Heart right ventricle (tissue), 16 donors: ENCODE measurements around the gene CCR5. TPM values are rescaled to one million over a fixed set of nuclear protein-coding genes. Genes with fewer than 3 reads are reported as not detected.

Experiments
- ATAC-seq, 8 donors: fragments of 200-7000 bp; cut with Tn5 transposase; one replicate each; pipeline ENCODE4 v1.9.1; 2020; ENCODE audit warnings: mild to moderate bottlenecking in 8 of 8, moderate library complexity in 8 of 8, moderate number of reproducible peaks in 1 of 8
- DNase-seq, 2 donors: peaks; one replicate each; pipeline ENCODE4 v3.0.0-alpha.2; 2020
- H3K27ac ChIP-seq, 10 donors: fragments of 200-600 bp; sonication (generic) in 2 of 10; one replicate each; pipeline versions ENCODE4 v1.5.0 to v1.8.0; 2020 to 2022; ENCODE audit warnings: mild to moderate bottlenecking in 3 of 10
- H3K27me3 ChIP-seq, 7 donors: fragments of 200-600 bp; one replicate each; pipeline ENCODE4 v1.8.0; 2021 to 2022; ENCODE audit warnings: mild to moderate bottlenecking in 2 of 7
- H3K36me3 ChIP-seq, 9 donors: fragments of 200-600 bp; sonication (generic) in 1 of 9; one replicate each; pipeline versions ENCODE4 v1.5.0 to v1.8.0; 2020 to 2022; ENCODE audit warnings: mild to moderate bottlenecking in 2 of 9
- H3K4me1 ChIP-seq, 9 donors: fragments of 200-600 bp; sonication (generic) in 1 of 9; one replicate each; pipeline versions ENCODE4 v1.5.0 to v1.8.0; 2020 to 2022; ENCODE audit warnings: mild to moderate bottlenecking in 4 of 9
- H3K4me3 ChIP-seq, 10 donors: fragments of 200-600 bp; sonication (generic) in 2 of 10; one replicate each; pipeline versions ENCODE4 v1.5.0 to v1.8.0; 2020 to 2022; ENCODE audit warnings: mild to moderate bottlenecking in 7 of 10, moderate library complexity in 2 of 10
- H3K9me3 ChIP-seq, 11 donors: fragments of 200-600 bp in 10 of 11; sonication (generic) in 2 of 11; one replicate each; pipeline versions ENCODE4 v1.5.0 to v1.8.0; 2013 to 2022; ENCODE audit warnings: mild to moderate bottlenecking in 2 of 11, control low read depth in 1 of 11, moderate library complexity in 1 of 11
- CTCF ChIP-seq, 9 donors: fragments of 200-600 bp; sonication (generic) in 2 of 9; IDR thresholded peaks; one replicate each; pipeline versions ENCODE4 v1.5.0 to v1.8.0; 2021 to 2022; ENCODE audit warnings: antibody characterized with exemption in 9 of 9, mild to moderate bottlenecking in 5 of 9, moderate library complexity in 1 of 9
- WGBS, 2 donors: extraction: QIAGEN DNeasy Blood & Tissue Kit; methylation state at CpG; one replicate each; pipeline ENCODE4 v1.1.7; 2013; ENCODE audit warnings: inconsistent platforms in 1 of 2; 5-methylcytosine and 5-hydroxymethylcytosine counted together
- intact Hi-C, 10 donors: fragments of 100-400 bp; cut with DNase I; formaldehyde crosslinking; loops; one replicate each; pipeline versions ENCODE4 v1.11.1 to v1.14.2; 2022
- polyA plus RNA-seq, 2 donors: library from polyadenylated mRNA; stranded (reverse); fragments of 200-250 nt; gene quantifications; one replicate each; pipeline ENCODE4 v1.2.3, GENCODE V29; 2013
- total RNA-seq, 10 donors: library from RNA; stranded (reverse); fragmentation: NEBNext Ultra II Directional in 3 of 10; extraction: Animal tissue kit (Norgen Biotek cat#: 25700) in 3 of 10; gene quantifications; one replicate each; pipeline versions ENCODE4 v1.2.1 to v1.2.4, GENCODE V29; 2021 to 2023
- donor health status: Arrhythmogenic right ventricular cardiomyopathy.
- donor health status: ischemic (EF 13 %, LVEDD 7.1; RV severe dilation, severe dysfunction).
- donor health status: healthy with polysubstance abuse.
- donor health status: DM: no; HTN: yes; CAD: no.
- donor health status: DM: no; HTN: no; CAD: no.
- donor health status: ischemic (EF 25% LVEDD 6.9; RV normal size, moderate dysfunction).
- donor health status: ischemic (EF 25% LVEDD 5.7; RV mildly dilated, moderate dysfunction).
- donor health status: healthy.
- donor health status: DM: yes; HTN: yes; CAD: no.
- donor health status: Ischemic cardiomyopathy.
- donor health status: ischemic (EF 35%, LVEDD 5.7; RV mildly dilated, moderate dysfunction).
- donor health status: nonischemic (EF 11% LVEDD 7.7; RV severe dilation, severe dysfunction).
- donor health status: DM: yes; HTN: yes; CAD: no.
- donor health status: PGD.
- donor health status: ischemic (EF 29% LVEDD 5.4; RV normal size, mild dysfunction).
- donor health status: nonischemic (EF 23%, LVEDD 6.1; RV moderate dilation, normal function).

Gene CCR5
- total and polyA plus RNA-seq, 12 donors: 0.17 to 7.2 (median 0.37) TPM

GRCh38 chr3:46393011-46393410, 22.3 kb downstream of the CCR5 start:
- WGBS, 2 donors: 77 to 79% methylated on average over 2 of the region's 2 CpGs
- Histone ChIP-seq H3K9me3 (no peaks in the 10 kb centered on the region), H3K27me3 (no peaks in the 10 kb centered on the region), H3K4me1 (peaks cover 0 to 39% (median 0%) of the 10 kb centered on the region in 9 donors), H3K36me3 (no peaks in the 10 kb centered on the region), H3K4me3 (no peak overlapping the region), H3K27ac (no peak overlapping the region)
- ATAC-seq (no peak), DNase-seq (no peak)
- intact Hi-C loops: no loop called here
- TF ChIP-seq CTCF (IDR thresholded peaks at IDR 0.05): no peak

DNA sequence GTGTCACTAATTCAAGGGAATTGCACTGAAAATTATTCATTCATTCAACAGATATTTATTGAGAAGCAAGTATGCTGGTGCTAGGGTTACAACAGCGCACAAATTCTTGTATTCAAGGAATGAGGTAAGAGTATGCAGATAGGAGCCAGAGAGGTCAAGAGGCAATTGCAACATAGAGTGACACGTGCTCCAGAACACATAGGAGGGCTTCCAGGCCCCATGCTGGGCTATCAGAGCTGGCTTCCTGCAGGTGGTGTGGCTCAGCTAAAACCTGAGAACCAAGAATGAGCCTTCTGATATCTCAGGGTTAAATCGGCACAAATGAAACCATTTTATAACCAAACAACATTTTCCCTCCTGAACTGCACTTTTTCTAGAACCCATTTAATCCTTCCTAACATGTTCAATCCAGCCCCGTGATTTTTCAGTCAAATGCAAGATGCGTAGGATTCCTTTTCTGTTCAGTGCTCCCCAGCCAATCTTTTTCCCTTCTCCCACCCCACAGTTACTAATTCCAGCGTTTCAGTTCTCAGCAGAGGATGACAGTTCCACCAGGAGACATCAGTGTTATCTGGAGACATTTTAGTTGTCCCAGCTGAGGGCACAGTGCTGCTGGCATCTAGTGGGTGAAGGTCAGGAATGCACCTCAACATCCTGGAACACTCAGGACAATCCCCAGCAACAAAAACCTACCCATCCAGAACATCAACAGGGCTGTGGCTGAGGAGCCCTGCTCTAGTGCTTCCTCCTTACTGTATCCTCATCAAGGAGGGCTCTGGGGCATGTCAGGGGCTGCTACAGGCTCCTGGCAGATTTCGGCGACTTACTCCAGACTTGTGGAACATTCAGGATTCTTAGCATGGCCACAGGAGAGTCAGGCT, 23.0 kb downstream of the CCR5 start:
- 70 to 75% methylated on average over 8 of the region's 8 CpGs for WGBS, 2 donors
- no peaks in the 10 kb centered on the region for H3K27me3 ChIP-seq
- H3K4me1 ChIP-seq: peaks cover 0 to 42% (median 0%) of the 10 kb centered on the region in 9 donors
- intact Hi-C loops: no loop called here
- no peak overlapping the region for H3K27ac ChIP-seq
- H3K9me3 ChIP-seq: no peaks in the 10 kb centered on the region
- TF ChIP-seq CTCF (IDR thresholded peaks at IDR 0.05): no peak
- DNase-seq: no peak
- H3K36me3 ChIP-seq: no peaks in the 10 kb centered on the region
- no peak overlapping the region for H3K4me3 ChIP-seq
- peak in 1 of 8 donors; percentile 84 for ATAC-seq

DNA sequence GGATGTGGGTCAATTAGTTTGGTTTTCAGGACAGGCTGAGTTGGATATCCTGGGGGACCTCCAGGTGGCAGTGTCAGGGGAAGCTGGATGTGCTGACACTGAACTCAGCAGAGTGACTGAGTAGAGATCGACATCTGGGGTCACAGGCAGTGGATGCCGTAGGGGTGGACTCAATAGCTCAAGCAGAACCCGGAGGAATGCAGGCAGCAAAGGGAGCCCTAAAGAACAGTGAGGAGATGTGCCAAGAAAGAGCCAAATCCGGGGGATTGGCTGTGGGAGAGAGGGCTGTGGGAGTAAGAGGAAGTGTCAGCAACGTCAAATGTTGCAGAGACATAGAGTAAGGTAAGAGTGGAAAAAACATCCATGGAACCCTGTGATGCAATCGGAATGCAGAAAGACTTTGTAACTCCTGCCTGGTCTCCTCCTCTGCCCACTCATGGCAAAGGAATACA, 24.5 kb downstream of the CCR5 start:
- TF ChIP-seq CTCF (IDR thresholded peaks at IDR 0.05): no peak
- peak in 6 of 8 donors; percentile 11 to 46 (median 30) for ATAC-seq

GRCh38 chr3:46395766-46396530, 25.2 kb downstream of the CCR5 start:
- intact Hi-C loops: no loop called here
- no peaks in the 10 kb centered on the region for H3K36me3 ChIP-seq
- no peak for DNase-seq
- peak in 2 of 8 donors; percentile 49 to 56 for ATAC-seq
- 68 to 80% methylated on average over 6 of the region's 6 CpGs for WGBS, 2 donors
- H3K4me3 ChIP-seq: no peak overlapping the region
- H3K9me3 ChIP-seq: no peaks in the 10 kb centered on the region
- H3K4me1 ChIP-seq: peaks cover 0 to 55% (median 0%) of the 10 kb centered on the region in 9 donors
- H3K27me3 ChIP-seq: no peaks in the 10 kb centered on the region
- H3K27ac ChIP-seq: peak overlapping the region in 1 of 10 donors; percentile 62
- no peak for TF ChIP-seq CTCF (IDR thresholded peaks at IDR 0.05)

More for the DNA sequence above, 24.5 kb downstream of the CCR5 start:
- Histone ChIP-seq H3K4me3 (no peak overlapping the region), H3K4me1 (peaks cover 0 to 55% (median 0%) of the 10 kb centered on the region in 9 donors), H3K9me3 (no peaks in the 10 kb centered on the region), H3K36me3 (no peaks in the 10 kb centered on the region), H3K27ac (peak overlapping the region in 1 of 10 donors; percentile 62), H3K27me3 (no peaks in the 10 kb centered on the region)
- intact Hi-C loops: no loop called here
- 52 to 66% methylated on average over 6 of the region's 6 CpGs for WGBS, 2 donors
- no peak for DNase-seq
